Mucosa of descending colon (tissue), 3 donors: ENCODE measurements around the gene ELAVL2. TPM values are rescaled to one million over a fixed set of nuclear protein-coding genes. Genes with fewer than 3 reads are reported as not detected.

ENCODE experiments used
- ATAC-seq: fragments of 200-7000 bp; cut with Tn5 transposase; one replicate; pipeline ENCODE4 v1.9.1; 2020; ENCODE audit warnings: mild to moderate bottlenecking, moderate library complexity
- DNase-seq, 3 donors: peaks; one replicate each; pipeline ENCODE4 v3.0.0-alpha.2; 2020
- H3K36me3 ChIP-seq: fragments of 200-600 bp; one replicate; pipeline ENCODE4 v1.8.0; 2021; ENCODE audit warnings: low read depth, mild to moderate bottlenecking
- H3K4me1 ChIP-seq: fragments of 200-600 bp; one replicate; pipeline ENCODE4 v1.8.0; 2021; ENCODE audit warnings: low read depth, mild to moderate bottlenecking
- H3K4me3 ChIP-seq: fragments of 200-600 bp; one replicate; pipeline ENCODE4 v1.8.0; 2021; ENCODE audit warnings: mild to moderate bottlenecking
- H3K9me3 ChIP-seq: fragments of 200-600 bp; one replicate; pipeline ENCODE4 v1.8.0; 2021; ENCODE audit warnings: mild to moderate bottlenecking
- intact Hi-C, 2 donors: fragments of 100-400 bp; cut with DNase I in 1 of 2; cut with micrococcal nuclease in 1 of 2; formaldehyde crosslinking; loops; one replicate each; pipeline versions ENCODE4 v1.11.0 to v1.11.1; 2022; cut with DNase I, micrococcal nuclease
- total RNA-seq, 3 donors: library from RNA; stranded (reverse); fragmentation: NEBNext Ultra II Directional in 2 of 3; extraction: Animal tissue kit (Norgen Biotek cat#: 25700) in 2 of 3; gene quantifications; one replicate each; pipeline versions ENCODE4 v1.2.1 to v1.2.4, GENCODE V29; 2021 to 2023
- TF ChIP-seq, protein P1 (sequence below): fragments of 200-600 bp; IDR thresholded peaks from one replicate; pipeline ENCODE4 v1.8.0; 2022; ENCODE audit warnings: antibody characterized with exemption, mild to moderate bottlenecking
- donor health status: DM: no; HTN: no; CAD: no; lungs with moderate emphysema.
- donor health status: DM: no; HTN: no; CAD: no.
- donor health status: DM: no; HTN: yes; CAD: no.

ELAVL2 gene
- total RNA-seq, 3 donors from 2014 or later: 0.35 to 1.2 (median 0.76) TPM

DNA sequence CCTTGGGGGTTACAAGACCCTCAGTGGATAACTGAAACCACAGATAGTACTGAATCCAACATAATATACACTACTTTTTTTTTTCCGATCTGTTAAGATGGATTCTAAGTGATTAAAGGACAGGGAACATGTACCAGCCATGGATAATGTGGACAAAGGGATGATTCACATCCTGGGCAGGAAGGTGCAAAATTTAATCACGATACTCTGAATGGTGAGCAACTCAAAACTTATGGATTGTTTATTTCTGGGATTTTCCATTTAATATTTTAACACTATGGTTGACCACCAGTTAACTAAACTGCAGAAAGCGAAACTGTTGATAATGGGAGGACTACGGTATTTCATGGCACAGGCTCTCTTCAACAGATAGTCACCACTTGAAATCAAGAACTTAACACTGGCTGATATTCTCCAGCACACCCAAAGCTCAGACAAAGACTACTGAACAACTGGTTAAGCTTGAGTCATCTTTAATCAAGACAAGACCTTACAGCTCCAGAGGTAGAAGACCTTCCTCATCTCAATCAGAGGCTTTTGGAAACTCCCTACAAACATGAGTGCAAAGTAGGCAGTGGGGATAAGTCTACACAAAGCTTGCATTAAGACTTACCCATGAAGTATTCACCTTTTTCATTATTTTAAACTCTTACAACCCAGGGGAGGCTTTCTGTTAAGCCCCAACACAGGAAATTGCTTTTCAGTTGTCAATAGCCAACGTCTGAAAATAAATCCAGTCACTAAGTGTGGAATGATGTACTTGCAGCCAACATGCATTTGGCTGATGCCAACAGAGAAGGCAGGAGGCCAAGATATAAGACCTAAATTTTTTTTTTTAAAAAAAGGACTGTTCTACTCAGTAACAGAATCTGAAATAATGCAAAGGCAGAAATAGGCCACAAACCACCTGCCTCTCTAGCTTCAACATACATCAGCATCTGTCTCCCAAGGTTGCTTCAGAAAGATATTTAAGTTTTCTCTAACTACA, 78.7 kb downstream of the ELAVL2 start:
- no peaks in the 10 kb centered on the region for H3K36me3 ChIP-seq
- TF ChIP-seq, protein P1, sequence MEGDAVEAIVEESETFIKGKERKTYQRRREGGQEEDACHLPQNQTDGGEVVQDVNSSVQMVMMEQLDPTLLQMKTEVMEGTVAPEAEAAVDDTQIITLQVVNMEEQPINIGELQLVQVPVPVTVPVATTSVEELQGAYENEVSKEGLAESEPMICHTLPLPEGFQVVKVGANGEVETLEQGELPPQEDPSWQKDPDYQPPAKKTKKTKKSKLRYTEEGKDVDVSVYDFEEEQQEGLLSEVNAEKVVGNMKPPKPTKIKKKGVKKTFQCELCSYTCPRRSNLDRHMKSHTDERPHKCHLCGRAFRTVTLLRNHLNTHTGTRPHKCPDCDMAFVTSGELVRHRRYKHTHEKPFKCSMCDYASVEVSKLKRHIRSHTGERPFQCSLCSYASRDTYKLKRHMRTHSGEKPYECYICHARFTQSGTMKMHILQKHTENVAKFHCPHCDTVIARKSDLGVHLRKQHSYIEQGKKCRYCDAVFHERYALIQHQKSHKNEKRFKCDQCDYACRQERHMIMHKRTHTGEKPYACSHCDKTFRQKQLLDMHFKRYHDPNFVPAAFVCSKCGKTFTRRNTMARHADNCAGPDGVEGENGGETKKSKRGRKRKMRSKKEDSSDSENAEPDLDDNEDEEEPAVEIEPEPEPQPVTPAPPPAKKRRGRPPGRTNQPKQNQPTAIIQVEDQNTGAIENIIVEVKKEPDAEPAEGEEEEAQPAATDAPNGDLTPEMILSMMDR: no peak
- H3K4me3 ChIP-seq: no peak overlapping the region
- no peak for ATAC-seq
- no peaks in the 10 kb centered on the region for H3K4me1 ChIP-seq
- intact Hi-C loops: no loop called here
- DNase-seq: no peak
- H3K9me3 ChIP-seq: no peaks in the 10 kb centered on the region

DNA sequence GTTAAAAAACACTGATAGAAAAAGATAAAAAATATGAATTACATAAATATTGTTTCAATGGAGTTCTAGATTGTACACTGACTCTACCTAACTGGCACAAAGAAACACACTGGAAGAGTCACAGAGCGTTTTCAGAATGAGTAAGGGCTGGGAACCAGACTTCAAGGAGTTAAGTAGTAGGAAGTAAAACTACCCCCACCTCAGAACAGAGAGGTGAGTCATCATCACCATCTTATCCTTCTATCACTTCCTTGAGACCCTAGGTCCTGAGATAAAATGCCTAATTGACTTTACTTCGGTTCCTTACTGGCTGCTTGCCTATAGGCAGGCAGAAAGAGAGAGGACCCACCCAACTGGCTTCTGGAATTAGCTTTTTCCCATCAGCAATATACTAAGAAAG, 79.7 kb downstream of the ELAVL2 start:
- TF ChIP-seq, protein P1: no peak
- intact Hi-C loops: no loop called here
- no peaks in the 10 kb centered on the region for H3K4me1 ChIP-seq
- H3K36me3 ChIP-seq: no peaks in the 10 kb centered on the region
- ATAC-seq (no peak), DNase-seq (no peak)
- no peak overlapping the region for H3K4me3 ChIP-seq
- H3K9me3 ChIP-seq: no peaks in the 10 kb centered on the region

DNA sequence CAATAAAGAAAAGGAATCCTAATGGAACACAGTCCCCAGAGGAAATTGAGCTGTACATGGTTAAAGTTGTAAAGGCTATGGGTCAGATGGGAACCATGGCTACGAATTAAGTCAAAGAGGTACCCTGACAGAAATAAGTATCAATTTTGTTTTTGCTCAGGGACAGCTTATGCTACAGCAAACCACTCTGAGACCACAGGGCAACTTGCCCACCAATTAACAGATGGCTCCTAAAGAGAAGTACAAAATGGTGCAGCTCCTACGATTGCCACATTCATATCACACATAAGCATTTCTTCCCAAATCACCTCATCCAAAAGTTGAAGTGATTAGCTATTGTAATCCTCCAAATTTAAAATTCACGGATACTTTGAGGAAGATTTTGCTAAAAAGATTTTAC, 83.0 kb downstream of the ELAVL2 start:
- no peaks in the 10 kb centered on the region for H3K4me1 ChIP-seq
- H3K9me3 ChIP-seq: no peaks in the 10 kb centered on the region
- ATAC-seq (no peak), DNase-seq (no peak)
- no peaks in the 10 kb centered on the region for H3K36me3 ChIP-seq
- H3K4me3 ChIP-seq: no peak overlapping the region
- intact Hi-C loops: no loop called here
- TF ChIP-seq, protein P1: no peak

DNA sequence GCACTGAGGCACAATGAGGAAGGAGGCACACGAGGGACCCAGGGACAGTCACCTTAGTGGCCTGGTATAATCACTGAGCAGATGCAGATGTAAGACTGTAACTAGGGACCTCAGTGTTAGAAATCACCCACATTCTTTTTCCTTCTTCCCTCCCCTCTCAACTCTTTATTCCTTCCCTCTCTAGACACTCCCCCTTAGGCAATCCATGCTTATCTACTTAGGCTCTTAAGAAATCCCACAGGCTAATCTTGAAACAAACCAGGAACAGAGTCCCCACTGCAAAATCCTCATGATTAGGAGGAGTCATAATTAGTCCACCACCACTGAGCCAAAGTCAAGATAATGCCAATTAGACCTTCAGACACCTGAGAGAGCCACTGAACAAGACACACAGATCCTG, 84.7 kb downstream of the ELAVL2 start:
- no peak for ATAC-seq
- TF ChIP-seq, protein P1: no peak
- no peak for DNase-seq
- Histone ChIP-seq H3K4me1 (no peaks in the 10 kb centered on the region), H3K9me3 (no peaks in the 10 kb centered on the region), H3K4me3 (no peak overlapping the region), H3K36me3 (no peaks in the 10 kb centered on the region)
- intact Hi-C loops: no loop called here

DNA sequence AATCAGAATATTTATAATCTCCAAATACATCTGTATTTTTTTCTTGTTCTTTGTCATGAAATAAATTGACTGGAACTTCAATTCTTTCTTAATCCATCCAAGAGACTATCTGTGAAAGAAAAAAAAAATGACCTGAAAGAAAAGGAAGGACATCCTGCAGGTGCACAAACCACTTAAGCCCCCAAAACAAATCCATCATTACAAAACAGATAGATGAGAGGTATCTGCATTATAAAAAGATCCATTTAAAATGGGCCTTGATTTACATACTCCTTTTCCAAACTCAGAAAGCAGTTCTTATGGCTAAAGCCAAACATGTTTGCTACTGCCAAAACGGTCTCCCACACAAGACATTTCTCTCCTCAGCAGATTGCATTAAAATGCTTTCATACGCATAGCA, 85.5 kb downstream of the ELAVL2 start:
- Histone ChIP-seq H3K36me3 (no peaks in the 10 kb centered on the region), H3K4me1 (no peaks in the 10 kb centered on the region), H3K9me3 (no peaks in the 10 kb centered on the region), H3K4me3 (no peak overlapping the region)
- TF ChIP-seq, protein P1: no peak
- intact Hi-C loops: no loop called here
- ATAC-seq: no peak
- DNase-seq: no peak
